DOHH2 (cell line): ENCODE data around the gene CIAO2B.

Experiments used
- H3F3A ChIP-seq: fragments of 200-600 bp; sonication (generic), shearing (Covaris generic); 2 replicates; pipeline ENCODE4 v1.6.0; 2016; ENCODE audit warnings: antibody characterized with exemption, mild to moderate bottlenecking; ENCODE audit not compliant: control insufficient read depth, insufficient read depth
- H3K27ac ChIP-seq: fragments of 200-600 bp; sonication (generic); 2 replicates; pipeline ENCODE4 v1.5.1; 2014; ENCODE audit warnings: low read depth, mild to moderate bottlenecking, low read length, moderate library complexity
- H3K27me3 ChIP-seq: fragments of 200-600 bp; sonication (generic); 2 replicates; pipeline ENCODE4 v1.6.1; 2014; ENCODE audit warnings: mild to moderate bottlenecking, low read length, mixed read lengths; ENCODE audit not compliant: control insufficient read depth
- H3K36me3 ChIP-seq: fragments of 200-600 bp; sonication (generic); 2 replicates; pipeline ENCODE4 v1.6.1; 2014; ENCODE audit warnings: mild to moderate bottlenecking, low read length, moderate library complexity, mixed read lengths; ENCODE audit not compliant: control insufficient read depth
- H3K4me1 ChIP-seq: fragments of 200-600 bp; sonication (generic); 2 replicates; pipeline ENCODE4 v1.6.1; 2014; ENCODE audit warnings: mild to moderate bottlenecking, low read length, mixed read lengths; ENCODE audit not compliant: control insufficient read depth
- H3K4me2 ChIP-seq: fragments of 200-600 bp; sonication (generic); 2 replicates; pipeline ENCODE4 v1.6.0; 2014; ENCODE audit warnings: mild to moderate bottlenecking, low read length, moderate library complexity
- H3K4me3 ChIP-seq: fragments of 200-600 bp; sonication (generic); 2 replicates; pipeline ENCODE4 v1.5.1; 2014; ENCODE audit warnings: mild to moderate bottlenecking, low read length, mixed read lengths
- H3K79me2 ChIP-seq: fragments of 200-600 bp; sonication (generic); 2 replicates; pipeline ENCODE4 v1.6.1; 2014; ENCODE audit warnings: mild to moderate bottlenecking, low read length, mixed read lengths; ENCODE audit not compliant: control insufficient read depth
- H3K9me2 ChIP-seq: fragments of 200-600 bp; sonication (generic); replicated peaks from 2 replicates; pipeline ENCODE4 v1.6.1; 2014; ENCODE audit warnings: mild to moderate bottlenecking, low read length, mixed read lengths; ENCODE audit not compliant: control insufficient read depth
- H3K9me3 ChIP-seq: fragments of 200-600 bp; sonication (generic); 2 replicates; pipeline ENCODE4 v1.6.1; 2014; ENCODE audit warnings: antibody characterized with exemption, low read length, mixed read lengths; ENCODE audit not compliant: control insufficient read depth, insufficient read depth
- H4K20me1 ChIP-seq: fragments of 200-600 bp; sonication (generic); 2 replicates; pipeline ENCODE4 v1.6.0; 2014; ENCODE audit warnings: low read depth, mild to moderate bottlenecking, antibody characterized with exemption, low read length, moderate library complexity; ENCODE audit not compliant: control insufficient read depth, insufficient read depth
- EZH2phosphoT487 ChIP-seq: fragments of 200-600 bp; sonication (generic); IDR thresholded peaks from 2 replicates; pipeline ENCODE4 v1.6.1; 2017; ENCODE audit warnings: borderline replicate concordance, mild to moderate bottlenecking, antibody characterized with exemption, low read length, moderate library complexity, mixed read lengths
- TF ChIP-seq, protein P1 (sequence below): fragments of 200-600 bp; sonication (generic); IDR thresholded peaks from one replicate; pipeline ENCODE4 v1.5.1; 2014; ENCODE audit warnings: antibody characterized with exemption, mild to moderate bottlenecking, low read depth, low read length; ENCODE audit not compliant: poor library complexity, severe bottlenecking

CIAO2B gene

DNA sequence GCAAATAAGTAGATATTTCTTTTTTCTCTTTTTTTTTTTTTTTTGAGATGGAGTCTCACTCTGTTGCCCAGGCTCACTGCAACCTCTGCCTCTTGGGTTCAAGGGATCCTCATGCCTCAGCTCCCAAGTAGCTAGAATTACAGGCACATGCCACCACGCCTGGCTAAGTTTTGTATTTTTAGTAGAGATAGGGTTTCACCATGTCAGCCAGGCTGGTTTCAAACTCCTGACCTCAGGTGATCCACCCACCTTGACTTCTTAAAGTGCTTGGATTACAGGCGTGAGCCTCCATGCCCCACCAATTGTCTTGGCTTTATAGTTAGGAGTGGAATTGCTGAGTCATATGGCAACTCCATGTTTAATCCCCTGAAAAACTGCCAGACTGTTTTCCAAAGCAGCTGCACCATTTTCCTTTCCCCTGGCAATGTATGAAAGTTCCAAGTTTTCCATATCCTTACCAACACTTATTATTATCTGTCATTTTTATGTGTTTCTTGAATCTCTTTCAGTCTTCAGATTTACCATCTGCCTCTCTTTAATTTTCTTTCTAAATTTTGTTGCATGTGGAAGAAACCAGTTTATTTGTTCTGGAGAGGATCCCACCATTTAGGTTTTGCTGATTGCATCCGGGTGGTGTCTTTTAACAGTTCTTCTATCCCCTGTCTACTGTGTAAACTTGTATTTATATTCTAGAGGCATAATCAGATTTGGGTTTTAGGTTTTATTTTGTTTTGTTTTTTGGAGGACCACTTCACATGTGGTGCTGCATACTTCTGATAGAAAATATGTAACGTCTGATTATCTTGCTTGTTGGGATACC, 17.0 kb upstream of the CIAO2B start:
- Histone ChIP-seq H3F3A (no peaks in the 10 kb centered on the region), H3K4me1 (peaks cover 18% of the 10 kb centered on the region), H3K79me2 (no peaks in the 10 kb centered on the region), H3K4me2 (no peak overlapping the region), H3K36me3 (no peaks in the 10 kb centered on the region), H3K9me2 (no peaks in the 10 kb centered on the region), H3K27ac (no peak overlapping the region), H3K4me3 (no peak overlapping the region), H4K20me1 (no peaks in the 10 kb centered on the region), H3K9me3 (no peaks in the 10 kb centered on the region), H3K27me3 (peaks cover 48% of the 10 kb centered on the region)
- TF ChIP-seq, protein P1, sequence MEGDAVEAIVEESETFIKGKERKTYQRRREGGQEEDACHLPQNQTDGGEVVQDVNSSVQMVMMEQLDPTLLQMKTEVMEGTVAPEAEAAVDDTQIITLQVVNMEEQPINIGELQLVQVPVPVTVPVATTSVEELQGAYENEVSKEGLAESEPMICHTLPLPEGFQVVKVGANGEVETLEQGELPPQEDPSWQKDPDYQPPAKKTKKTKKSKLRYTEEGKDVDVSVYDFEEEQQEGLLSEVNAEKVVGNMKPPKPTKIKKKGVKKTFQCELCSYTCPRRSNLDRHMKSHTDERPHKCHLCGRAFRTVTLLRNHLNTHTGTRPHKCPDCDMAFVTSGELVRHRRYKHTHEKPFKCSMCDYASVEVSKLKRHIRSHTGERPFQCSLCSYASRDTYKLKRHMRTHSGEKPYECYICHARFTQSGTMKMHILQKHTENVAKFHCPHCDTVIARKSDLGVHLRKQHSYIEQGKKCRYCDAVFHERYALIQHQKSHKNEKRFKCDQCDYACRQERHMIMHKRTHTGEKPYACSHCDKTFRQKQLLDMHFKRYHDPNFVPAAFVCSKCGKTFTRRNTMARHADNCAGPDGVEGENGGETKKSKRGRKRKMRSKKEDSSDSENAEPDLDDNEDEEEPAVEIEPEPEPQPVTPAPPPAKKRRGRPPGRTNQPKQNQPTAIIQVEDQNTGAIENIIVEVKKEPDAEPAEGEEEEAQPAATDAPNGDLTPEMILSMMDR: no peak
- TF ChIP-seq EZH2phosphoT487: no peak

DNA sequence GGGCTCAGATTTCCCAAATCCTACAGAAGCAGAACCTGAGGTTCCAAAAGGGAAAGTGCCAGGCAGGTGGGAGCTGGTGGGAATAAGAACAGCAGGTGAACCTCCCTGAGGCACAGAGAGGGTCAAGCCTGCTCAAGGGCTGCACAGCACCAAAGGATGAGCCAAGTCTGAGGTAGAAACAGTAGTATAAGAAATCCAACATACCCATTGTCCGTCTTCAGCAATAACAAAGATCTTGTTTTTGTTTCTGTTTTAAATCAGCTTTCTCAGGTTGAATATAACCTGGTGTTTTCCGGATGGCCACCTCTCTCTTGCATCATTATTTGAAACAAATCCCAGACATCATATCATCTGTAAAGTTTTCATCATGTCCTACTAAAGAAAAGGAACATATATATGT, 16.2 kb upstream of the CIAO2B start:
- H3K36me3 ChIP-seq: no peaks in the 10 kb centered on the region
- no peaks in the 10 kb centered on the region for H3K9me3 ChIP-seq
- H3K4me1 ChIP-seq: peaks cover 18% of the 10 kb centered on the region
- H3K27ac ChIP-seq: no peak overlapping the region
- no peak overlapping the region for H3K4me3 ChIP-seq
- no peak overlapping the region for H3K4me2 ChIP-seq
- no peaks in the 10 kb centered on the region for H3K79me2 ChIP-seq
- H3K9me2 ChIP-seq: no peaks in the 10 kb centered on the region
- H4K20me1 ChIP-seq: no peaks in the 10 kb centered on the region
- peaks cover 48% of the 10 kb centered on the region for H3K27me3 ChIP-seq
- no peaks in the 10 kb centered on the region for H3F3A ChIP-seq
- TF ChIP-seq, protein P1: no peak
- no peak for TF ChIP-seq EZH2phosphoT487

DNA sequence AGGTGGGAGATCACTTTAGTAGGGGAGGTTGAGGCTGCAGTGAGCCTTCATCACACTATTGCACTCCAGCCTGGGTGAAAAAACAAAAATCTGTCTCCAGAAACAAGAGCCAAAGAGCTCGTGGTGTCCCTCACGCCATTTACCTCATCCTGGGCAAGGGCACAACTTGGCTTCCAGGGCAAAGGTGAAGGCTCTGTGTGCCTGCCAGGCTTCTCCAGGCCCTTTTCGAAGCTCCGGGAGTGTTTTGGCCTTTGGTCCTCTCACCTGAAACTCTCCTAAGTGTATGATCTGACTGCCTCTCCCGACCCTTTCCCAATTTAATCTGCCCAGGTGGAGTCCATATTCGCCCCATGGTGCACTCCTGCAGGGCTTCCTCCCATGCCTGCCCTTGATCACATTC, 15.3 kb upstream of the CIAO2B start:
- H3K4me2 ChIP-seq: no peak overlapping the region
- no peaks in the 10 kb centered on the region for H3K9me3 ChIP-seq
- no peaks in the 10 kb centered on the region for H3K9me2 ChIP-seq
- peaks cover 18% of the 10 kb centered on the region for H3K4me1 ChIP-seq
- no peaks in the 10 kb centered on the region for H3K79me2 ChIP-seq
- peaks cover 48% of the 10 kb centered on the region for H3K27me3 ChIP-seq
- no peak for TF ChIP-seq EZH2phosphoT487
- H3K36me3 ChIP-seq: no peaks in the 10 kb centered on the region
- H4K20me1 ChIP-seq: no peaks in the 10 kb centered on the region
- no peak overlapping the region for H3K27ac ChIP-seq
- H3F3A ChIP-seq: no peaks in the 10 kb centered on the region
- H3K4me3 ChIP-seq: no peak overlapping the region

DNA sequence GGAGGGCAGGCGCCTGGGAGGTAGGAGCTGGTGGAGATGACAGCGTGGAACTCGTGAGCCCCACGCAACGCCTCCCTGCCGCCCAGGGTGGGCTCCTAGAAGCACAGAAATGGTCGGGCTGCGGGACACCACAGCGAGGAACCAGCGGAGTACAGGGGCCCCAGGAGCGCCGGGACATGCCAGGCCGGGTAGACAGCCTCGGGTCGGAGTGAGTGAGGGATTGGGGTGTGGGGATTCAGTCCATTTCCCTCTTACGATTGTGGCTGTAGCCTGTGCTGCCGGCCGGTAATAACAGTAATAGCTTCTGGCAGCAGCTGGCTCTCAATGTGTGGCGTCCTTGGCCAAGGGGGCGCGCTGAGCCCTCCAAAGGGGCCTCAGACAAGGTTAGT, 14.6 kb upstream of the CIAO2B start:
- no peaks in the 10 kb centered on the region for H3K36me3 ChIP-seq
- H3K79me2 ChIP-seq: no peaks in the 10 kb centered on the region
- H3K27ac ChIP-seq: no peak overlapping the region
- H3K9me3 ChIP-seq: no peaks in the 10 kb centered on the region
- H3K4me1 ChIP-seq: peaks cover 18% of the 10 kb centered on the region
- H3K4me3 ChIP-seq: no peak overlapping the region
- no peaks in the 10 kb centered on the region for H3F3A ChIP-seq
- H3K9me2 ChIP-seq: no peaks in the 10 kb centered on the region
- no peak overlapping the region for H3K4me2 ChIP-seq
- no peaks in the 10 kb centered on the region for H4K20me1 ChIP-seq
- TF ChIP-seq EZH2phosphoT487: peak; percentile 96
- TF ChIP-seq, protein P1: no peak
- H3K27me3 ChIP-seq: peaks cover 48% of the 10 kb centered on the region
